Uterus (tissue), 4 donors: ENCODE results near the gene PIK3C2G. TPM values are rescaled to one million over a fixed set of nuclear protein-coding genes. Genes with fewer than 3 reads are reported as not detected.

Experiments used
- DNase-seq, 2 donors: peaks; one replicate each; pipeline ENCODE4 v3.0.0-alpha.2; 2019 to 2020
- H3K27ac ChIP-seq, 2 donors: fragments of 200-600 bp; sonication (generic); 1 replicate in 1 of 2; 2 replicates in 1 of 2; pipeline ENCODE4 v1.5.1; 2016 to 2018
- H3K27me3 ChIP-seq, 2 donors: fragments of 200-600 bp; sonication (generic); one replicate each; pipeline ENCODE4 v1.5.1; 2018 to 2019; ENCODE audit warnings: control low read depth in 1 of 2
- H3K36me3 ChIP-seq, 2 donors: fragments of 200-600 bp; sonication (generic); one replicate each; pipeline ENCODE4 v1.5.1; 2019; ENCODE audit warnings: control low read depth in 1 of 2
- H3K4me1 ChIP-seq, 2 donors: fragments of 200-600 bp; sonication (generic); one replicate each; pipeline ENCODE4 v1.5.1; 2018 to 2019; ENCODE audit warnings: control low read depth in 1 of 2
- H3K4me3 ChIP-seq, 2 donors: fragments of 200-600 bp; sonication (generic); 1 replicate in 1 of 2; 2 replicates in 1 of 2; pipeline ENCODE4 v1.5.1; 2018 to 2019; ENCODE audit warnings: mild to moderate bottlenecking in 1 of 2
- H3K9me3 ChIP-seq, 2 donors: fragments of 200-600 bp; sonication (generic); one replicate each; pipeline ENCODE4 v1.5.1; 2019; ENCODE audit warnings: control low read depth in 1 of 2
- CTCF ChIP-seq, 4 experiments: fragments of 200-600 bp in 2 of 4; fragments of 450-650 bp in 2 of 4; sonication (generic) in 2 of 4; IDR thresholded peaks; one replicate each; pipeline ENCODE4 v1.5.1; 2016 to 2019; ENCODE audit warnings: antibody characterized with exemption in 4 of 4, mild to moderate bottlenecking in 2 of 4, moderate library complexity in 1 of 4
- POLR2A ChIP-seq, 2 donors: fragments of 450-650 bp; IDR thresholded peaks; one replicate each; pipeline ENCODE4 v1.6.1; 2016; ENCODE audit warnings: antibody characterized with exemption in 2 of 2, mild to moderate bottlenecking in 1 of 2, moderate library complexity in 1 of 2
- intact Hi-C: fragments of 100-400 bp; cut with DNase I; formaldehyde crosslinking; loops from one replicate; pipeline ENCODE4 v1.15.1; 2023; ENCODE audit warnings: low total_unique reads
- total RNA-seq, 4 donors: library from RNA; depleted of rRNA in 3 of 4; stranded (reverse); fragments of >200 nt in 3 of 4; gene quantifications; one replicate each; pipeline versions ENCODE4 v1.1.0 to v1.2.4, GENCODE V29; 2014 to 2023
- donor health status: DM: yes; HTN: yes; CAD: no.

Gene PIK3C2G
- total RNA-seq, 4 donors from 2014 or later, result under 0.01 to 2.2 (median 0.34) TPM; not detected in 1

- no peak overlapping the region for H3K27ac ChIP-seq
- no peaks in the 10 kb centered on the region for H3K4me1 ChIP-seq
- intact Hi-C loops, result no loop called here
- TF ChIP-seq POLR2A (IDR thresholded peaks at IDR 0.05), result no peak
- no peak for TF ChIP-seq CTCF (IDR thresholded peaks at IDR 0.05)
- H3K36me3 ChIP-seq, result no peaks in the 10 kb centered on the region
- H3K4me3 ChIP-seq, result no peak overlapping the region
- no peaks in the 10 kb centered on the region for H3K27me3 ChIP-seq
- H3K9me3 ChIP-seq, result peaks cover 0 to 5% of the 10 kb centered on the region in 2 donors
- DNase-seq, result no peak
Observed at GRCh38 chr12:18629445-18629844, 368.1 kb downstream of the PIK3C2G start.

GRCh38 chr12:18629916-18630315, 368.6 kb downstream of the PIK3C2G start:
- no peak for TF ChIP-seq POLR2A (IDR thresholded peaks at IDR 0.05)
- no peak for TF ChIP-seq CTCF (IDR thresholded peaks at IDR 0.05)
- intact Hi-C loops, result no loop called here

GRCh38 chr12:18631339-18631738, 370.0 kb downstream of the PIK3C2G start:
- H3K27me3 ChIP-seq, result no peaks in the 10 kb centered on the region
- no peaks in the 10 kb centered on the region for H3K4me1 ChIP-seq
- intact Hi-C loops, result no loop called here
- H3K27ac ChIP-seq, result no peak overlapping the region
- H3K36me3 ChIP-seq, result no peaks in the 10 kb centered on the region
- H3K9me3 ChIP-seq, result peaks cover 0 to 5% of the 10 kb centered on the region in 2 donors
- no peak for DNase-seq
- H3K4me3 ChIP-seq, result no peak overlapping the region
- TF ChIP-seq CTCF (IDR thresholded peaks at IDR 0.05), result no peak
- no peak for TF ChIP-seq POLR2A (IDR thresholded peaks at IDR 0.05)

More at GRCh38 chr12:18629916-18630315, 368.6 kb downstream of the PIK3C2G start:
- Histone ChIP-seq H3K9me3 (peaks cover 0 to 5% of the 10 kb centered on the region in 2 donors), H3K4me1 (no peaks in the 10 kb centered on the region), H3K27ac (no peak overlapping the region), H3K36me3 (no peaks in the 10 kb centered on the region), H3K27me3 (no peaks in the 10 kb centered on the region), H3K4me3 (no peak overlapping the region)
- DNase-seq, result no peak

GRCh38 chr12:18632848-18633247, 371.5 kb downstream of the PIK3C2G start:
- Histone ChIP-seq H3K27me3 (no peaks in the 10 kb centered on the region), H3K27ac (no peak overlapping the region), H3K4me1 (no peaks in the 10 kb centered on the region), H3K36me3 (no peaks in the 10 kb centered on the region), H3K4me3 (no peak overlapping the region), H3K9me3 (no peaks in the 10 kb centered on the region)
- intact Hi-C loops, result no loop called here
- no peak for DNase-seq
- TF ChIP-seq POLR2A (IDR thresholded peaks at IDR 0.05) (no peak), CTCF (IDR thresholded peaks at IDR 0.05) (no peak)

GRCh38 chr12:18634382-18634781, 373.1 kb downstream of the PIK3C2G start:
- TF ChIP-seq CTCF (IDR thresholded peaks at IDR 0.05) (no peak), POLR2A (IDR thresholded peaks at IDR 0.05) (no peak)
- no peak for DNase-seq
- intact Hi-C loops, result no loop called here
- no peaks in the 10 kb centered on the region for H3K27me3 ChIP-seq
- H3K4me1 ChIP-seq, result no peaks in the 10 kb centered on the region
- H3K27ac ChIP-seq, result no peak overlapping the region
- no peak overlapping the region for H3K4me3 ChIP-seq
- H3K9me3 ChIP-seq, result no peaks in the 10 kb centered on the region
- H3K36me3 ChIP-seq, result no peaks in the 10 kb centered on the region
